PC-9 (cell line): ENCODE data around the gene RDH8. TPM values are rescaled to one million over a fixed set of nuclear protein-coding genes. Genes with fewer than 3 reads are reported as not detected.

Experiments used
- BruUV-seq: library from RNA; stranded (reverse); fragments of 400-500 nt; replicated peaks from 2 replicates; lab custom pipeline; 2021; lab: Mats Ljungman, UMichigan
- CTCF ChIA-PET: fragments of 300-600 bp; sonication (Branson Sonifier 250); formaldehyde crosslinking; loops from one replicate; lab custom pipeline; 2022; ENCODE audit warnings: antibody characterized with exemption; lab: Charles Lee
- POLR2A ChIA-PET: fragments of 300-600 bp; sonication (Branson Sonifier 250); formaldehyde crosslinking; loops from one replicate; lab custom pipeline; 2022; ENCODE audit warnings: antibody characterized with exemption; ENCODE audit not compliant: unreplicated experiment; lab: Charles Lee
- DNase-seq, 2 experiments: peaks; one replicate each; pipeline versions ENCODE4 v3.0.0 to v3.0.0-alpha.2; 2015 to 2022; ENCODE audit warnings: mixed read lengths in 1 of 2
- H2AFZ ChIP-seq: fragments of 200-600 bp; sonication (generic); 2 replicates; pipeline ENCODE4 v1.8.1; 2017; ENCODE audit warnings: antibody characterized with exemption
- H3F3A ChIP-seq: fragments of 200-600 bp; sonication (generic); 2 replicates; pipeline ENCODE4 v1.8.1; 2017; ENCODE audit warnings: antibody characterized with exemption, mild to moderate bottlenecking, low read depth; ENCODE audit not compliant: insufficient read depth
- H3K27ac ChIP-seq: fragments of 200-600 bp; sonication (generic); 2 replicates; pipeline ENCODE4 v1.6.1; 2016; ENCODE audit warnings: mixed run types
- H3K27me3 ChIP-seq: fragments of 200-600 bp; sonication (generic); 2 replicates; pipeline ENCODE4 v1.6.1; 2016; ENCODE audit warnings: low read depth, mixed run types; ENCODE audit not compliant: insufficient read depth
- H3K36me3 ChIP-seq: fragments of 200-600 bp; sonication (generic); 2 replicates; pipeline ENCODE4 v1.6.1; 2016; ENCODE audit warnings: low read depth, mixed run types
- H3K4me1 ChIP-seq: fragments of 200-600 bp; sonication (generic); replicated peaks from 2 replicates; pipeline ENCODE4 v1.6.1; 2016; ENCODE audit warnings: mixed run types; ENCODE audit not compliant: insufficient read depth
- H3K4me2 ChIP-seq: fragments of 200-600 bp; sonication (generic); 2 replicates; pipeline ENCODE4 v1.6.1; 2017; ENCODE audit warnings: mixed run types
- H3K4me3 ChIP-seq: fragments of 200-600 bp; sonication (generic); 2 replicates; pipeline ENCODE4 v1.6.1; 2016; ENCODE audit warnings: mixed run types
- H3K79me2 ChIP-seq: fragments of 200-600 bp; sonication (generic); 2 replicates; pipeline ENCODE4 v1.6.1; 2017; ENCODE audit warnings: low read depth, mixed run types
- H3K9me2 ChIP-seq: fragments of 200-600 bp; sonication (generic); 2 replicates; pipeline ENCODE4 v1.8.1; 2017; ENCODE audit warnings: mild to moderate bottlenecking; ENCODE audit not compliant: insufficient read depth
- H3K9me3 ChIP-seq: fragments of 200-600 bp; sonication (generic); 2 replicates; pipeline ENCODE4 v1.8.1; 2016; ENCODE audit warnings: low read depth; ENCODE audit not compliant: insufficient read depth
- H4K20me1 ChIP-seq: fragments of 200-600 bp; sonication (generic); 2 replicates; pipeline ENCODE4 v1.8.1; 2017; ENCODE audit not compliant: insufficient read depth
- EZH2 ChIP-seq: fragments of 200-600 bp; sonication (generic); IDR thresholded peaks from 2 replicates; pipeline ENCODE4 v1.8.0; 2017; ENCODE audit warnings: antibody characterized with exemption, low read depth
- intact Hi-C: fragments of 100-400 bp; cut with micrococcal nuclease; formaldehyde crosslinking; loops from one replicate; pipeline ENCODE4 v1.10.0; 2022; ENCODE audit not compliant: unreplicated experiment
- total RNA-seq: library from RNA; stranded (reverse); gene quantifications from 2 replicates; pipeline ENCODE4 v1.2.3, GENCODE V29; 2021
- TF ChIP-seq, protein P1 (sequence below): fragments of 200-600 bp; sonication (generic); conservative IDR thresholded peaks from 2 replicates; pipeline ENCODE4 v1.6.1; 2017; ENCODE audit warnings: mixed run types, antibody characterized with exemption, mild to moderate bottlenecking, moderate library complexity

The RDH8 gene
- total RNA-seq, 1 experiment from 2014 or later = not detected

DNA sequence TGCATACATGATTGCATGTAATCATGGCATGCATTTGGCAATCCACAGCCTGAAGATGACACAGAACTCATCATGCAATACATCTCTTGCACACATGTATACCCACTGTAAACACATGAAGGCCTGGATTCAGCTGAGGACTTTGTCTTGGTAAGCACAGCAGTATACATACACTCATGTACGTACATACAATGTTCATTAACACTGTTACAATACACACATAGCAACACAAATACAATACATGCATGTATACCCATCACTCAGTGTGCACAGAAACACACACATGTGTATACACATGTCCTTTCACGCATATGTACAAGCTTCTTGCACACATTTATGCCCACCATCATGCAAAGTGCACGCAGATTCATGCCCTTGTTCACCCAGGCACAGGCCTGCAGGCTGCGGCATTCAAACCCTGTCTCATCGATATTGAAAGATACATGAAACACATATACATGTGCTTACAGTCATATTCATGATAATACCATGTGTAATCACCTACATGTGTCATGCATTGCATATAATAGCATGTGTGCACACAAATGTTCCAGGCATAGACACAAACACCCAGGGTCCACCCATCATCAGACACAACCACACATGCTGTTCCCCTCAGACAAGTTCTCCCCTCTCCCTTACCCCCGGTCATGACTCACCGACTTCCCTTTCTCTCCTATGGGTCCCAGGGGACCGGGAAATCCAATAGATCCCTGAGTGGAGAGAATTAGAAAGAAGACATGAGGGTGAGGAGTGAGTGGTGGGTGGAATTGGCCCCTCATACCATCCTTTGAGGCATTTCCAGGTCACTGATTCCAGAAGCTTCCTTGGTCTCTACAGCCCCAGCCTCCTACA, 31.6 kb upstream of the RDH8 start:
- Histone ChIP-seq H3K4me3 (no peak overlapping the region), H2AFZ (no peak overlapping the region), H3K9me2 (no peaks in the 10 kb centered on the region), H3K36me3 (no peaks in the 10 kb centered on the region), H3K4me2 (no peak overlapping the region), H3K4me1 (no peaks in the 10 kb centered on the region), H3K9me3 (no peaks in the 10 kb centered on the region), H3F3A (no peaks in the 10 kb centered on the region), H3K79me2 (no peaks in the 10 kb centered on the region), H4K20me1 (no peaks in the 10 kb centered on the region), H3K27ac (no peak overlapping the region), H3K27me3 (peaks cover 86% of the 10 kb centered on the region)
- CTCF ChIA-PET = no interaction called here
- POLR2A ChIA-PET = no interaction called here
- TF ChIP-seq, protein P1, sequence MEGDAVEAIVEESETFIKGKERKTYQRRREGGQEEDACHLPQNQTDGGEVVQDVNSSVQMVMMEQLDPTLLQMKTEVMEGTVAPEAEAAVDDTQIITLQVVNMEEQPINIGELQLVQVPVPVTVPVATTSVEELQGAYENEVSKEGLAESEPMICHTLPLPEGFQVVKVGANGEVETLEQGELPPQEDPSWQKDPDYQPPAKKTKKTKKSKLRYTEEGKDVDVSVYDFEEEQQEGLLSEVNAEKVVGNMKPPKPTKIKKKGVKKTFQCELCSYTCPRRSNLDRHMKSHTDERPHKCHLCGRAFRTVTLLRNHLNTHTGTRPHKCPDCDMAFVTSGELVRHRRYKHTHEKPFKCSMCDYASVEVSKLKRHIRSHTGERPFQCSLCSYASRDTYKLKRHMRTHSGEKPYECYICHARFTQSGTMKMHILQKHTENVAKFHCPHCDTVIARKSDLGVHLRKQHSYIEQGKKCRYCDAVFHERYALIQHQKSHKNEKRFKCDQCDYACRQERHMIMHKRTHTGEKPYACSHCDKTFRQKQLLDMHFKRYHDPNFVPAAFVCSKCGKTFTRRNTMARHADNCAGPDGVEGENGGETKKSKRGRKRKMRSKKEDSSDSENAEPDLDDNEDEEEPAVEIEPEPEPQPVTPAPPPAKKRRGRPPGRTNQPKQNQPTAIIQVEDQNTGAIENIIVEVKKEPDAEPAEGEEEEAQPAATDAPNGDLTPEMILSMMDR = no peak
- TF ChIP-seq EZH2 = no peak
- no TSS peak for BruUV-seq
- intact Hi-C loops = no loop called here
- no peak for DNase-seq

DNA sequence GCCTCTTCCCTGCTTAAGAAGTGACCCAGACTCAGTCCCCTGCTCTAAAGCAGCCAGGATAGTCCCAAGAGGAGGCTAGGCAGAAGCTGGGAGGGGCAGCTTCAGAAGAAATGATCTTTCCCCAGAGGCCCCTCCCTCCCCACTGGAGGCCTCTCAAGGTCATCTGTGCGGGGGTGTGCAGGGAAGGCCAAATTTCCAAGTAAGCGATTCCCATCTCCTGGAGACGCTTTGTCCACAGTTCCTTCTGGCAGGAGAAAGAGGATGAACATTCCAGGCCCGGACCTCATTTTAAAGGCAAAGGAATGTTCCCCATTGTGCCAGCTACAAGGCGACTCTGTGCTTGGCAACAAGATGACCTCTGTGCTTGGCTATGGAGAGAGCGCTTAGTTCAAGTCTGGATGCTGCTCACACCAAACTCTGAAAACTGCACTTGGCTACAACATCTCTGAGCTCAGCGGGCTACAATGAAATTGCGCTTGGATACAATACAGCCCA, 26.4 kb upstream of the RDH8 start:
- TF ChIP-seq EZH2 = no peak
- TF ChIP-seq, protein P1 = no peak
- POLR2A ChIA-PET = interaction anchor here (0.7 kb wide), 1 partner anchor 61 kb away, joined by 6 read pairs; no protein-coding TSS in a partner anchor

DNA sequence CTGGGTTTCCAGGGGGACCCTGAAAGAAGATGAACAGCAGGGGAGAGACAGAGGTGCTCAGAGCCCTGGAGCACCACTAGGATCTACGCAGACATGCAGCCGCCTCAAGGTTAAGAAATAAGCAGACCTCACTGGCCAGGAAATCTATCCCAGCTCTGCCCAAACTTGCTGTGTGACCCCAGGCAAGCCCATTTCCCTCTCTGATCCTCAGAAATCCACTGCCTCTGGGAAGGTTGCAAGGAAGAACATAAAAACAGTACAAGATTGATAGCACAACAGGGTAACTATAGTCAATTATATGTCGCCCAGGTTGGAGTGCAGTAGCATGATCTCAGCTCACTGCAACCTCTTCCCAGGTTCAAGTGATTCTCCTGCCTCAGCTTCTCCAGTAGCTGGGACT, 23.8 kb upstream of the RDH8 start:
- Histone ChIP-seq H3K4me2 (no peak overlapping the region), H3K27me3 (peaks cover 95% of the 10 kb centered on the region), H3K9me3 (no peaks in the 10 kb centered on the region), H3K36me3 (no peaks in the 10 kb centered on the region), H3F3A (no peaks in the 10 kb centered on the region), H3K27ac (no peak overlapping the region), H3K79me2 (no peaks in the 10 kb centered on the region), H2AFZ (no peak overlapping the region), H3K4me1 (no peaks in the 10 kb centered on the region), H3K9me2 (no peaks in the 10 kb centered on the region), H3K4me3 (no peak overlapping the region), H4K20me1 (no peaks in the 10 kb centered on the region)
- CTCF ChIA-PET = no interaction called here
- POLR2A ChIA-PET = no interaction called here
- intact Hi-C loops = no loop called here
- no peak for TF ChIP-seq EZH2
- TF ChIP-seq, protein P1 = no peak
- no TSS peak for BruUV-seq
- no peak for DNase-seq

More for the DNA sequence above, 26.4 kb upstream of the RDH8 start:
- BruUV-seq = no TSS peak
- Histone ChIP-seq H3K4me3 (no peak overlapping the region), H3K27ac (no peak overlapping the region), H3K9me3 (no peaks in the 10 kb centered on the region), H3K4me1 (no peaks in the 10 kb centered on the region), H4K20me1 (no peaks in the 10 kb centered on the region), H3K79me2 (no peaks in the 10 kb centered on the region), H3F3A (no peaks in the 10 kb centered on the region), H3K36me3 (no peaks in the 10 kb centered on the region), H3K4me2 (no peak overlapping the region), H2AFZ (no peak overlapping the region), H3K27me3 (peaks cover 98% of the 10 kb centered on the region), H3K9me2 (no peaks in the 10 kb centered on the region)
- CTCF ChIA-PET = interaction anchor here (0.6 kb wide), 2 partner anchors 8 to 38 kb away, joined by 3 to 4 read pairs; no protein-coding TSS in a partner anchor
- DNase-seq = no peak
- intact Hi-C loops = no loop called here
